D341Med (cell line): Measurements from ENCODE around the gene FAU.
A peak's percentile ranks its signal among the peaks of the same experiment; 100 is the strongest.

Experiments used
- DNase-seq: peaks from one replicate; pipeline ENCODE4 v3.0.0; 2012; ENCODE audit warnings: low spot score

FAU gene

DNA sequence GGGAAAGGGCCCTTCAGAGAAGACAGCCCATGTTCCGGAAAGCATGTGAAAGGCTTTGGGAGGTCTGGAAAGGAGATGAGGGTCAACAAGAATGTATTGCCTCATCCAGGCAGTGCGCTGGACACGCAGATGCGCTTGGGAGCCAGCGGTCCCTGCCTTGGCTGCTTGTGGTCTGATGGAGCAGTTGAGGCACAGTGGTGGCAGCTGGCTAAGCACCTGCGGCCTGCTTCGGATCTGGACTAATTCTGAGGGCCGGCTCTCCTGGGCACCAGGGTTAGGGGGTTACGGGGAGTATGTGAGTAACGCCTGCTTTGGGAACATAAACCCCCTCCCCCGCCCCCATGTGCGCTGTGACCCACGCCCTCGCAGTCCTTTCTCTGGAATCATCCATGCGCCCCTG lies 14.9 kb downstream of the FAU start:
- DNase-seq: no peak

DNA sequence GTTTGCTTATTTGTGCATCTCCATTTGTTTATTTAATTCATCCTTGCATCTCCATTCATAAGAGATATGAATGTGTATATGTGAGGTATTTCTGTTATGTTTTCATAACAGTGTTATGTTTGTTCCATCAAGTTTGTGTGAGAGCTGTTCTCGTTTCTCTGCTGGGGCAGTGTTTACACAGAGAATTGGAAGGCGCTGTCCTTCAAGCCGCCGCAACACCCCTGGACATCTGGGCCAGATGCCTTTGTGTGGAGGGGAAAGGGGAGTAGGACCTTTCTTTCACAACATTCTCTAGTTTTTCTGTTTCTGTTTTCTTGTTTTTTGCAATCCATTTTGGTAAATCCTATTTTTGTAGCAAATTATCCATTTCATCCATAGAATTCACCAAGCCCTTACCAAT lies 17.3 kb downstream of the FAU start:
- DNase-seq: no peak

DNA sequence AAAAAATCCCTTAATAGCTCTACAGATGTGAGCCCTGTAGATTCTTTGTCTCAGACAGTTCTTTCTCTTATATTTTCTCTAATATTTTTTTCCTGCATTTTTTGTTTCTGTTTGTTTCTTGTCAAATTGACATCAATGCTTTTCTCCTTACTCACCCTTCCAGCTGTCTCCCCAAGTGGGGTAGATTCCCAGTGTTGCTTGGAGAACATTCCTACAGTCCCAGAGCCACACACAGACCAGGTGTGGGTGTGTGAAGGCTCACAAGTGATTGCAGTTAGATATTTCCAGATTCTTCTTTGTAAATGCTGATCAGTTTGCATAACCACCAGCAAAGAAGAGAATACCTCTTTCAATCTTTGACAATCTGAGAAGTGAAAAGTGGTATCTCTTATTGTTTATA lies 18.5 kb downstream of the FAU start:
- DNase-seq: no peak

DNA sequence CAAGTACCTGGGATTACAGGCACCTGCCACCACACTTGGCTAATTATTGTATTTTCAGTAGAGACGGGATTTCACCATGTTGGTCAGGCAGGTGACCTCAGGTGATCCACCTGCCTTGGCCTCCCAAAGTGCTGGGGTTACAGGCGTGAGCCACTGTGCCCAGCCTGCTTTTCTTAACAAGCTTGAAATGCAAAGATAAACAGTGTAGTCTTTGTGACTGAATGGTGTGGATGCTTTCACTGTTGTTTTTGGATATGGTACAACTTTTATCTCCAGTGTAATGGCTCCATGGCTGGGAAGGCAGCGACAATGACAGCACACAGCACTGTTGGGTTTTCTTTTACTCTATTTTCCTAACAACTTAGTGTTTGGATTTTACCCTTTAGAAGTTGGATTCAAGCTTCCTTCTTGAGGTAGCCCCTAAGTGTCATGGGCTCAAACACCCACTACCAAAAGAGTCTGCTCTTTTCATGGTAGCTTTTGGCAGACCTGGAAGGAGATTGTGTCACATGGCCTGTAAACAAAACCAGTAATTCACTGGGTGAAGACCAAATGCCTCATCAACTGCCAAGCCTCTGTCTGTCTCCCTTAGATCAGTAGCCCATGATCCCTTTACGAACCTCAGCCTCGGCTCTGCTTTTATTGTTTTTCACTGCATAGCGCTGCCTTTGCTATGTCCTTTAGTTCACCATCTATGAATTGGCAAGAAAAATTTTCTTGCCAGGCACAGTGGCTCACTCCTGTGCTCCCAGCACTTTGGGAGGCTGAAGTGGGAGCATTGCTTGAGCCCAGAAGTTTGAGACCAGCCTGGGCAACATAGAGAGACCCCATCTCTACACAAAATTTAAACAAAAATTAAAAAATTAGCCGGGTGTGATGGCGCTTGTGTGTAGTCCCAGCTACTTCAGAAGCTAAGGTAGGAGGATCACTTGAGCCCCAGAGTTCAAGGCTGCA lies 19.5 kb downstream of the FAU start:
- DNase-seq: no peak

DNA sequence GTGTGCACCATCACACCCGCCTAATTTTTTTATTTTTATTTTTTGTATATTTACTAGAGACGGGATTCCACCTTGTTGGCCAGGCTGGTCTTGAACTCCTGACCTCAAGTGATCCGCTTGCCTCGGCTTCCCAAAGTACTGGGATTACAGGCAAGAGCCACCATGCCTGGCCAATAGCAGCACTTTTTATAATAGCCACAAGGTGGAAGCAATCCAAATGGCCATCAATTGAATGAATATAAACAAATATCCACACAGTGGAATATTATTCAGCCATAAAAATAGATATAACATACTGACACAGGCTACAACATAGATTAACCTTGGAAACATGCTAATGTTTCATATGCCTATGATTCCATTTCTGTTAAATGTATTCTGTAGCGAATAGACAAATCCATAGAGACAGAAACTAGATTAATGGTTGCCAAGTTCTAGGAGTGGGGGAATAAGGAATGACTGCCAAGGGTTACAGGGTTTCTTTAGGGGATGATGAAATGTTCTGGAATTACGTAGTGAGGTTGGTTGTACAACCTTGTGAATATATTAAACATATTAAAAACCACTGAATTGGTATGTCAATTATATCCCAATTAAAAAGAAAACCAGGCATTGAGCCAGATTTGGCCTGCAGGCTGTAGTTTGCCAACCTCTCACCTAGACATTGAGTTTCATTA lies 21.1 kb downstream of the FAU start:
- no peak for DNase-seq

GRCh38 chr11:65096926-65097325 lies 25.0 kb downstream of the FAU start:
- no peak for DNase-seq

DNA sequence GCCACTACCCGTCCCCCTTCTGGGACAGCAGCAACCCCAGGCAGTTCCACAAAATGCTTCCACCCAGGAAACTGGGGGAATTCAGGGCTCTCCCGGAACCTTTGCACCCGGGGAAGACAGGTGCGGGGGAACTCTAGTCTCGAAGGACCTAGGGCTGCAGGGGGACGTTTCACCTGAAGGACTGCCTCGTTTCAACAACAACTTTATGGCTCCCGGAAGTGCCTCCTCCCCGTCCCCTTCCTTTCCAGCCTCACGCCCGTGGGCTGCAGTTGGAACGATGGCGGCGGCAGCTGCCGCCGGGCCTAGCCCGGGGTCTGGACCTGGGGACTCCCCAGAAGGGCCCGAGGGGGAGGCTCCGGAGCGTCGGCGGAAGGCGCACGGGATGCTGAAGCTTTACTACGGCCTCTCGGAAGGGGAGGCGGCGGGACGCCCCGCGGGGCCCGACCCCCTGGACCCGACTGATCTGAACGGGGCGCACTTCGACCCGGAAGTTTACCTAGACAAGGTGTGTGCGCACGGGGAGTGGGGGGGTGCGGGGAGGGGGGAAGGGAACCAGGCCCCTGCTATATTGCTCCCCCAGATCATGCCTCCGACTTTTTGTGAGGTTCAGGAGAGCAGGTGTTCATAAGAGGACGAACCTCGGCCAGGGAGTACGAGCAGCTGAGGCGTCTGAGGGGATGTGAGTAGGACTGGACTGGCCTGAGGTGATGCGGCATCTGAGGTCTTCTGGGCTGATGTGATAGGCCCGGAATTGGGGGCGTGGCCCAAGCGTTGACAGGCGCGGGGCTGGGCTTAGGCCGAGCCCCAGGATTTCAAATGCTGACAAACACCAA lies 25.7 kb downstream of the FAU start, which contains the start of gene VPS51:
VPS51 (plus strand) TSS at position 241 of the 833 bp plus-strand sequence; CDS start at position 278, 37 bp downstream.
- DNase-seq: peak; percentile 89

GRCh38 chr11:65095427-65095826 lies 26.5 kb downstream of the FAU start:
- no peak for DNase-seq

GRCh38 chr11:65090628-65091027 lies 31.3 kb downstream of the FAU start:
- DNase-seq: no peak

- DNase-seq: no peak
Measured at GRCh38 chr11:65089621-65090020, 32.3 kb downstream of the FAU start.

GRCh38 chr11:65087827-65088226 lies 34.1 kb downstream of the FAU start:
- no peak for DNase-seq

DNA sequence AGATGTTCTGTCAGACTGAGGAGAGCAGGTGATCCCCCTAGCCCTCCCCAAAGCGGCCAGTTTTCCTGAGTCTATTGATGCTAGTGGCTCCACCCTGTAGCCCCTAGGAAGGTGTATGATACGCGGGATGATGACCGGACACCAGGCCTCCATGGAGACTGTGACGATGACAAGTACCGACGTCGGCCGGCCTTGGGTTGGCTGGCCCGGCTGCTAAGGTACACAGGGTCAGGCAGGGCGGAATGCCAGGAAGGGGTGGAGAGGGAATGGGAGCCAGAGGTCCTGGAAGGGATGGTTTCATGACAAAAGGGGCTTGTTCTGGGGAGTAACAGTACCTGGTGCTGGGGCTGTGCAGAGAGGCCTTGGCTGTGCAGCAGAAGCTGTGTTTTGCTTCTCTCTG lies 34.7 kb downstream of the FAU start:
- DNase-seq: no peak

GRCh38 chr11:65086809-65087208 lies 35.1 kb downstream of the FAU start:
- DNase-seq: no peak

GRCh38 chr11:65085446-65085845 lies 36.5 kb downstream of the FAU start:
- no peak for DNase-seq

DNA sequence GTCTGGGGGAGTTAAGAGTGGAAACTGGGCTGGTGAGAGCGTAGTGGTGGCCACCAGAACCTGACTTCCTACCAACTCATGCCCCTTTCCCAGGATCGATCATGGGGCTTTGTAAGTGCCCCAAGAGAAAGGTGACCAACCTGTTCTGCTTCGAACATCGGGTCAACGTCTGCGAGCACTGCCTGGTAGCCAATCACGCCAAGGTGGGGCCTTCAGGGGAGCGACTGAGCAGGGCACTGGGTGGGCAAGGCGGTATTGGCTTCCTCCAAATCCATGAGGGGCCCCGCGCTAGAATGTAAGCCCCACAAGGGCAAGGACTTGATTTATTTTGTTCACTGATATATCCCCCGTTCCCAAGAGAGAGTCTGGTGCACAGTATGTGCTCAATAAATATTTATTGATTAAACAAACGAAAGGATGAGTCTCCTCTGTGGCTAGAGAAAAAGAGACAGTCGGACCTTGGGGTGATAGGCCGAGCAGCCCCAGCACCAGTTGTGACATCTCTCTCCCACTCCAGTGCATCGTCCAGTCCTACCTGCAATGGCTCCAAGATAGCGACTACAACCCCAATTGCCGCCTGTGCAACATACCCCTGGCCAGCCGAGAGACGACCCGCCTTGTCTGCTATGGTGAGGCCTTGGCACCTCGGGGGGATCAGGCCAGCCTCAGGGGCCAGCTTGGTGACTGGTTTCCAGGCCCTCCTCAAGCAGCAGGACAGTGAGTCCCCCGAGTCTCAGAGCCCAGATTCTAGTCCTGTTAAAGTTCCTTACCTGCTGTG lies 37.1 kb downstream of the FAU start:
- no peak for DNase-seq

GRCh38 chr11:65083834-65084597 lies 37.9 kb downstream of the FAU start, which contains the start of the genes CDCA5 and ZFPL1:
CDCA5 (minus strand) TSS chr11:65084040; CDS start chr11:65083978, 62 bp downstream.
ZFPL1 (plus strand) TSS chr11:65084222; CDS start chr11:65084699, 477 bp downstream.
- DNase-seq: peak; percentile 99

DNA sequence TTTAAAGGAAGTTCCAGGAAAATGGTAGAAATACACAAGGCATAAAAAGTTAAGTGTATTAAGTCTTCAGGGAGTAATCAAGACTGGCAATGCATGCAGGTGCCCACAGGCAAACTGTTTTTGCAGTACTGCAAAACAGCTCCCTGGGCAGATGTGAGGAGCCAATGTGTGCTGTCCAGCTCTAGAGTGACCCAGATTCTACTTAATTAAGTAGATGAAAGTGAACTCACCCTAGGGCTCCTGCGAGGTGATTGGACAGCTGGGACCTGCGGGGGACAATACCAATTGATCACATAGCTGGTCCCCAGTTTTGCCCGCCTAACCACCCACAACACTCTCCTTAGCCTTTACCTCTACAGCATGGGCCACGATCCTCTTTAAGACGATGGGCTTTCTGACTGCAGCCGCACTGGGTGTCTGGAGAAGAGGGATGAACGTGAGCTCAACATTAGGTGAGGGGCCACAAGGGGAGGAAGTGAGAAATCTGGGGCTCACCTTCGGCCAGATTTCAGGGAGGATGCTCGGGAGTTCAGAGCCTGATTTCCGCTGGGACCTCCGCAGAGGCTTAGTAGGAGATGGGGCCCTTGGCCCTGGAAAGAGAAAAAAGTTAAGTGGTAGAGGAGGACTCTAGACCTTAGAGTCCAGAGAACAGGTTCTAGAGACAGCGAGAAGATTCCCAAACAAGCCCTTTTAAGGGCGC lies 38.6 kb downstream of the FAU start:
- no peak for DNase-seq

DNA sequence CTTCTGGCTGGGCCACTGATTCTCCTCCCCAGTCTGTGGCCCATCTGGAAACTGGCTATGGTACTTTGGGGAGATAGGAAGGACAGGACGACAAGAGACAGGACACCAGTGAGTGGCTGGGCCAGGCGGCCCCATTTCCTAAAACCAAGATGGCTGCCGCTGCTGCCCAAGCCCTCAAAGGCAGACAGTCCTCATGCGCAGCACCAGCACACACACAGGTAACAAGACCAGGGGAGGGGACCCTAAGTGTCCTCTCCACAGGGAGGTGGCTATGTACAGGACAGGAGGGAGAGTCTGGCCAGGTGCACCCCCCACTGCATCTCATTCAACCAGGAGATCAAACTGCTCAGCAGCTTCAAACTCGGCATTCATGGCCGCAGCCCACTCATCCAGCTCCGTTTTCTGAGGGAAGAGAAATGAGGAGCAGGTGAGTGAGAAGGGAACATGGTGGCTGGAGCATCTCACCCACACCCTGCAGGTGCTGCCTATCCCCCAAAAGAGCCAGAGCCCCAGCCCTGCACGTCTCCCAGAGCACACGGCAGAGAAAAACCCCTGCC lies 43.1 kb downstream of the FAU start:
- DNase-seq: no peak

DNA sequence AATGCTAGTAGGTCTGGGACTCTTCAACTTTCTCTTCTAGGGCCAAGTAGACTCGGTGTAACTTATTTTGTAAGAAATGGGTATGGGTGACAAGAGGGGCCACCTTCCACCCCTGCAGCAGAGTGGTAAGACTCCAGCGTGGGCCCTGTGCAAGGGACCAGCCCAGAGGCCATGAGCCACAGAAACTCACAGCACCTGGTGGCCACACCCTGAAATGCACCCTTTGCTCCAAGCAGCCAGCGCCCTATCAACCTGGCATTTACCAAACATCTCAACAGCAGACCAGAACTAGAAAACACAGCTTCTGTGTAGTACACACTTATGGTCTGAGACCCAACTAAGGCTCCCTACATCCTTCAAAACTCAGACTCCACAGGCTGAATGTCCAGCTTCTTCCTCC lies 43.8 kb downstream of the FAU start:
- DNase-seq: peak; percentile 82

DNA sequence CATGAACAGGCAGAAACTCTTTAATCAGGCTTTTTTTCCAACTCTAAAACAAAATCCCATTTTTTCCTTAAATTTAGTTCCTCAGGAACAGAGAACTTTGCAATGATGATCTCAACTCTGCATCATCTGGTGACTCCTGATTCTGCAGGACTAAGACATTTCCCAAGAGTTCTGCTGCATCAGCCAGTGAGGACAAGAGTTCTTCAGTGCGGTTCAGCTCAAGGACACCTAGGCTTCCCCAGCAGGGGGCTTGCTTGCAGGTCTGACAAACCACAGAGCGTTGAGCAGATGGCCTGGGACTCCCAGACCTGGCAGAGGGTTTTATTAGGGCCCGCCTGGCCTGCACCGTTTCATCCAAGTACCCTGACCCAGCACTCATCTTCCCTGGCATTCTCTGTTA lies 44.5 kb downstream of the FAU start:
- peak; percentile 56 for DNase-seq
